HG02588 (cell line): ENCODE measurements around the gene MRPS27.
A peak's percentile ranks its signal among the peaks of the same experiment; 100 is the strongest.
"Not testable (repeated sequence)": the region's sequence is repeated elsewhere in the genome, so short reads cannot be mapped to it uniquely, and the experiment has no call there.

ENCODE experiments used
- ATAC-seq: cut with Tn5 transposase; IDR thresholded peaks from one replicate; pipeline ENCODE4 v1.9.1; 2021; ENCODE audit warnings: mild to moderate bottlenecking, moderate library complexity; ENCODE audit not compliant: unreplicated experiment

Gene MRPS27

DNA sequence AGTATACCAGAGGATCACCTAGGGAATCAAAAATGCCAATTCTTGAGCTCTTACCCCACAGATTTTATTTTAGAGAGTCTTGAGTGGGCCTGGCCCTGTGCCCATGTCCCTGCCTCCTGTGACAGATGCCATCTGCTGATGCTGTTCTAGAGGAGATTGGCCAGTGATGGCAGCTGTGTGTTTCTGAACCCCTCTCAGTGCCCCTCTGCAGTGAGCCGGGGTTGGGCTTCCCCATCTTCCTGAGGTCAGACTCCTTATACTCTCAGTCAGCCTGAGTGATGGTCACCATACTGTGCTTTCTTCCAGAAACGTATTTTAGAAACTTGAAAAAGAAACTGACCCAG lies 6.2 kb upstream of the MRPS27 start:
- no peak for ATAC-seq

DNA sequence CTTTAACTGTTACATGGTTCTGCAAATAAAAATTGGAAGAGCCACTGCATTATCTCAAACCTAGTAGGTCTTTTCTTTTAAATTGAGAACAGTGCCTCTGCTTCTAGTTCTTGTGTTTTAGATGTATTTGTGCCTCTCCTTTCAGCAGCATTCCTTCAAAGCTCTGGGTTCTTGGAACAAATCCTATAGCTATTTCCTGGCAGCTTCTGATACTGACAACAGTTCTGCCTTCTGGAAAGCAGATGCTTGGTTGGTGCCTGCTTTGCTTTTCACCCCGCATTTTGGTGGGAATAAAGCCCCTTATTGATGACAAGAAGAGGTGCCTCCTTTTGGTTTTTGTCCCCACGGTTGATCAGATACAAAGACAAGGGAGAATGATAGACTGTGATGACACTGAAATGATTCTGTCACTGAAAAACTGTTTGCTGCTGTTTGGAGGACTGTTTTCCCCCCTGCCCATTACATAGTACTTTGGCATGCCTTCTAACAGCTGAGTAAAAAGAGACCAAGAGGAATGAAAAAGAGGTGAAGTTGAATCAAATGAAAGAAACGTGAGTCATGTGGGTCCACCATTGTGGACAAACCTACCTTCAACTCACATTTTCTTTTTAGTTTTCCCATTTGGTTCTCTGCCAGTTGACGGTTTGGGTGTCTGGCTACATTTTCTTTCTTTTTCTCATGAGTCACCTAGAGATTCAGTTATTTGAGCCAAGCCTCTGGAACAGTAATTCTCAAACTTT lies 5.7 kb upstream of the MRPS27 start:
- no peak for ATAC-seq

DNA sequence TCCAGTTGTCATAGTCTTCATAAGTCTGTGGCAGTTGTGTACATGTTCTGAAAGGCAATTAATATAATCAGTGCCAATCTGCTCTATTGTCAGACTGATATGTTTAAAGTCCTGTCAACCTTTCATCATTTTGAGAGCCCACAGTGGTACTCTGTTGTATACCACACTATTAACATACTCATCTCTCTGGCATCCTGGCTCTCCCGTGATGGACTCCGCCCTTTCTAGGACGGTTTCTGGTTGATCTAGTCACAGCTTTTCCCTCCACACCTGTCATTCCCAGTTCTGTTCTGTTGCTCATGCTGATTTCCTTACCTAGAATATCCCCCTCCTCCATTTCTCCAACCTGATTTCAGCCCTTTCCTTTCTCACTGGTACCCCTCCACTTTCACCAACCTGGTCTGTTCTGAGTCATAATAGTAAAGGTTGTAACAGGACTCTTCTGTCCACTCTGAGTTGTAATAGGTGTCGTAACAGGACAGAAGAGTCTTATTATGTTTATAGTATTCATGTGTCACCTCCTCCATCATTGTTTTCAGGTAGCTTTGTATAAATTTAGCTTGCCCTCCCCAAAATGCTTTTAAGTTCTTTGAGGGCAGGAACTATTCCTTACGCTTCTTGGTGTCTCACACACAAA lies 4.3 kb upstream of the MRPS27 start:
- no peak for ATAC-seq

DNA sequence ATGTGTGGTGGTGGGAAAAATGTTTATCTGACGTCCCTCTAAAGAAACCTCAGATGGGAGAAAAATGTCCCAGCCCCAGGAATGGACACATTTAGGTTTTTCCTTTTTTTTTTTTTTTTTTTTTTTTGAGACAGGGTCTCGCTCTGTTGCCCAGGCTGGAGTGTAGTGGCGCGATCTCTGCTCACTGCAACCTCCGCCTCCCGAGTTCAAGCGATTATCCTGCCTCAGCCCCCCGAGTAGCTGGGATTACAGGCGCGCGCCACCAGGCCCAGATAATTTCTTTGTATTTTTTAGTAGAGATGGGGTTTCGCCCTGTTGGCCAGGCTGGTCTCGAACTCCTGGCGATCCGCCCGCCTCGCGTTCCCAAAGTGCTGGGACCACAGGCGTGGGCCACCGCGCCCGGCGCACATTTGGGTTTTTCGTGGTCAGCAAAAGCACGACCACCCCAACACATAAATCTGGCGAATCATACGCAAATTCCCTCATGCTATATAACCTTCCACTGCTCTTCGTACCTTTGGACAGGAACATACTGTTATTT lies 535 bp downstream of the MRPS27 start:
- ATAC-seq: not testable (repeated sequence)

DNA sequence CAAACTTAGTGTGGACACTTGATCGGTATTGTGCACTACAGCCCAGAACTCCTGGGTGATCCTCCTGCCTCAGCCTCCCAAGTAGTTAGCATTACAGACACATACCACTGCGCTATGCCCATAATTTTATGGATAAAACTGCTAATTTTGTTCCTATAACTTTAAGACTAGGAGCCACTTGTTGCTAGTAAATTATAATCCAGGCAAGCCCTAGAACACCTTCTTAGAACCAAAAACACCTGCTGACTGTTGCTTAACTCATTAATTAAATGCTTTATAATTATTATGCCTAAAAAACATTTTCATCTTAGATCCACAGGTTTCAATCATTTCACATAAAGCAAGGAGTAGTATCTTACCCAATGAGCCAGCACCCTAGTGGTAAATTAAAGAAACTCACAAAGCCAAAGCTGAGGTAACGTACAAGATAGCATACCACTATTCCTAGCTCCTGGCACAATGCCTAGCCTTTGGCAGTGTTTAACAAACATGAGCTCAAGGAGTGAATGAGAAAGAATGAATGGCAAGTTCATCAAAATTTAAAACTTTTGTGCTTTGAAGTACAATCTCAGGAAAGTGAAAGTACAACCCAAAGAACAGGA lies 5.4 kb downstream of the MRPS27 start:
- no peak for ATAC-seq

DNA sequence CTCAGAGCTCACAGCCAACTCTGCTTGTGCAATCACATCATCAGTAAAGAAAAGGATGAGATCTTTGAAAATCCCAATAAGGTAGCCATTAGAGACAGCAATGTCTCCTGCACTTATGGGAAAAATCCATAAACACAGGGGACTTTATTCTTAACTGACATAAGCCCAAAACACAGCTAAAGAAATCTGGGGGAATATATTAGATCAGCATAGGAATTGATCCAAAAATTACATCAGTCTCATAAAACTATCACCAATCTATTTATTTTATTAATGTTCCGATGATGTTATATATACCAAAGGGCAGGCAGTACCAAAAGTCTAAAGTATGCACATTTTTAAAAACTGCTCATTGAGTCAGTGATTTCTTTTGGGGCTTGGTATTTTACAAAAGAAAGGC lies 6.9 kb downstream of the MRPS27 start:
- ATAC-seq: no peak

DNA sequence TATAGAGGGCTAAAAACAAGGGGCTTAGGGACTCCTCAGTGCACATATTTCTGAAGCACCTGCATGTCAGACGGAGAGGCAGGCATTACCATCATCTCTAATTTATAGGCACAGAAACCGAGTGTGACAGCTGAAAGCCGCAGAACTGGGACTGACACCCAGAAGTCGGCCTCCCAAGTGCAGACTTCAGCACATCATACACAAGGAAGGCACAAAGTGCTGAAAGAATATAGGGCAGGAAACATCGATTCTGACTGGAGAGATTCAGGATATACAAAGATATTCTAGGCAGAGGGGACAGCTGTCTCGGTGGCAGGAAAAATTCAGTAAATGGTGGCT lies 11.2 kb downstream of the MRPS27 start:
- ATAC-seq: no peak

DNA sequence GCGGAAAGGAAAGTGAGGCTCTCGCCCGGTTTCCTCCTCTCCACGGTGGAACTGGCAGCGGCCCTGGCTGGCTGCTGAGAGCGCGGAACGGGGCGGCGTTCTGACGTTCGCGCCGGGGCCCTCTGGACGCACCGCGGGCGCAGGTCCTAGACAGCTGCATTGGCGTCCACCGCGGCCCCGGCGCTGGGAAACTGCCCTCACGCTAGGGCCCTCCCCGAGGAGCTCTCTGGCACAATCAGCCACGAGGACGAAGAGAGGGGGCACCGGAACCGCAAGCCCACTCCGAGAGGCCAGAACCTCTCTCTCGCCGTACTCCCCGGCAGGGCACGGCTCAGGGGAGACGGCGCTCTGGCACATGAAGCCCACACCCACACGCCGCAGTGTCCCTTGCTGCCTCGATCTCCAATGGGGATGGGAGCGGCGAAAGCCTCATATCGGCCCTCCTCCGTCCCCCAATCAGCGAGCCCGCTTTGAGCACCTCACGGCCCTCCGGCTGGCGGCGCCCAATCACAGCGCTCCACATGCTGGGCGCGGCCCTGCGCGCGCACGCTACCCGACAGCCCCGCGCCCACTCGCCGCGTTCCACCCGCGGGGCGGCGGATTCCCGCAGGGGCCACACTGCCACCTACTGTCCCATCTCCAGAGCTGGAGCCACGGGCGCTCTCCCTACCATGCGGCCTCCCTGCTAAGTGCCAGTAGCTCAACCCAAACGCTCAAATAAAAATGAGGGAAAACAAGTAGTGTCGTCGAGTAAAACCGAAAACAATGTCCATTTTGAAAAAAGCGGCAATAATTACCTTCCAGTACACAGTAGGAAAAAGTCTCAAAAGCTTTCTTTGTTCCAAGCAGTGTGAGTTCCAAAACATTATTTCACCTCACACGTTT lies 11.8 kb downstream of the MRPS27 start:
- peak; percentile 91 for ATAC-seq

DNA sequence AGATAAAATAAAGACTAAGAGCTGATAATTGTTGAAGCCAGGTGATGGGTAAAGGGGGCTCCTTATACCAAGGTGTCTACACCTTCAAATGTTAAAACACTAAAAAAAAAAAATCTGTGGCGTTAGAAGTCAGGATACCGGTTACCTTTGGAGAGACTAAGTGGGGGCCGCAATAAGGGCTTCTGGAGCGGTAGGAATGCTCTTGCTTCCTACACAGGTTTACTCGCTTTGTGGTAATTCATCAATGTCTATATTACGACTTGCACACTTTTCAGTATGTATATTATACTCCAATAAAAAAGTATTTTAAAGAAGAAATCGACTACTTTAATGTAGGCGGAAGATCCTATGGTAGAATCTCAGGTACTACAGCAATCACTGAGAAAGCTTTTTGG lies 12.5 kb downstream of the MRPS27 start:
- no peak for ATAC-seq

DNA sequence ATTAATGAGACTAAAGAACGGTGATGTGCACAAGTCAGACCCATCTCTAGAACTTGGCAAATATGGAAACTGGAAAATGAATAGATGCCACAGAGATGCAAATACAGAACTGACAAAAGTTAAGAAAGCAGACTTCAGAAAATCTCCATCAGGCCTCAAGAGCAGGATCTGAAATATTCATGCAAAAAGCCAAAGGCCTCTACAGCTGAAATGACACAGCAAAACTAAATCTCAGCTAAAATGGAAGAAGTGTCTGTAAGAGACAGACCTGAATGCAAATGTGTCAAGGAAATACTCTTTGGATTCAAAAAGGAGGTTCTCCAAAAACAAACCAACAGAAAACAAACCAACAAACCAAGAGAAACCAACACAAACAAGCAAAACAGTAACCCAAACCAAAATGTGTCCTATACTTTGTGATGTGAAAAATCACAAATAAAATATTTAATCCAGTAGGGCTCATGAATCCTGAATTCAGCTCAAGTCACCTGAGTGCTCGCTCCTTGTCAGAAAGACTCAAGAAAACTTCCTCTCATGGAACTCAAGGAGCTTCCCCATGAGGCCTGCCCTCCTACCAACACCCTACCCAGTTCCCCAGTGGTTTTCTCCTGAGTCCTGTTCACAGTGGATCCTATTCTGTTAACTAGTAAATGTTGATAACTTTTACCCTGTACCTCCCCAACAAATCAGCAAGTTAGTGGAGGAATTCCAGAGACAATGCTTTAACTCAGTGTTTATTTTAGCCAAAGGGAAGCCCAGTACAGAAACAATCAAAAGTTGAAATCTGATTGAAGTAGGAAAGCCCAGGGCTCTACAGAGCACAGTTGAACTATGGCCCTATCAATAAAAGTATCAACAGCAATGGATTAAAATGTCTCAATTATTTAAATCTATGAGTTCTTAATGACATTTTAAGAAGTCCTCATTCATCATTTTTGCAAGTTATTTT lies 14.6 kb downstream of the MRPS27 start:
- no peak for ATAC-seq

DNA sequence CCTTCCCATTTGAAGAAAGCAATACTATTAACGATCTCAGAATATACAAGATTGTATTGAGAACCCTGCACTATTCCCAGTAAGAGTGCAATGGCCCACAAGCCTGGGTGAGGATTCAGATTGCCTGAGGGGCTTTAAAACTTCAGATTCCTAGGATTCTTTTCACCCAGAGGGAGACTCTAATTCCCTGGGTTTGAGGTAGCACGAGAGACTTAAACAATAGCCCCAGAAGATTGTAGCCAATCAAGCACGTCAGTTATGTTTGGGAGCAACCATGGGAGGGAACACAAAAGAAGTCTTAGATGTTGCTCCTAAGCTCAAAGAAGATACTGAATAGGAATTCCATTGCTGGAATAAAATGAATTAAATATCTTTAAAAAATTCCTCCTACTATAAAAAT lies 17.9 kb downstream of the MRPS27 start:
- no peak for ATAC-seq

DNA sequence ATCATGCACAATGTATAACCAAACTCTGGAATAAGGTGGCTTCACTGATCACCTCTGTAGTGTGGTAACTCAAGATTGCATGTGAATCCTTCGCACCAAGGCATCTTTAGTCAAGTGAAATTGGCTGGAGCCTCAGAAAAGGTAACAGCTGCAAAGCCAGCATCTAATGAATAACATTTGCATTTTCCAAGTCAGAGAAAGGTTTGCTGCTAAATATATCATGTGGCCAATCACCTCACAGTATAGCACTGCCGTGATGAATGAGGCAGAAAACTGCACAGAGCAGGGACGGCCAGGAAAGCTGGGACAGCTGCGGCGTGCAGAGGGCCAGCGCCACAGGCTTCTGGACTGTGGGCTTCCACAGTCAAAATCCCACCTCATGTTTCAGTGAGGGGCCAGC lies 18.5 kb downstream of the MRPS27 start:
- ATAC-seq: peak; percentile 60

DNA sequence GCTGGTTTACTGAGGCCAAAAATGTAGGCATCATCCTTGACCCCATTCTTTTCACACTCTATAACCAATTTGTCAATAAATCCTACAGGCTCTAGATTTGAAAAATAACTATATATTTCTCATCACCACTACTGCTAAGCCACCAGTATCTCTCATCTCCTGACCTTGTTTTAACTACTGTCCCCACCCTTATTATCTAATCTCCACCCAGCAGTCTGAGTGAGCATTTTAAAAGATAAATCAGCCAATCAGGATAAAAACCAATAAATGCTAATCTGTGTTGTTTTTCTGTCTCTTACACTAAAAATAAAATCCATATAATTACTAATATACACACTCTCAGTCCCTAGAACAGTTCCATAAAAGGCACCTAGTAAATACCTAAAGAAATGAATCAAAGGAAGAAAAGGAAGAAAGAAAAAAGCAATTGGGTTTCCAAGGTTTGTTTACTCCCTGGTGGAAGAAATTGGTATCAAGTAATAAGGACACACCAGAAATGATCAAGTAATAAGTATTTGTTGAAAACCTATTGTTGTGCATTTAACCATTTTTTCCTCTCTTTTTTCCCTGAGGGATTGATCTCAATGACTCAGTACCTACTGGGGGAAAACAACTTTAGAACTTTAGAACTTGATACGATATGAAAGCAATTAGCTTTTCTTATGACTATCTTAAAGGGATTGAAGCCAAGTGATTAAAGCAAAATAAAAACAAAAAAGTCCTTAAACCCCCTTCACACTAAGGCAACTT lies 19.3 kb downstream of the MRPS27 start:
- ATAC-seq: no peak

DNA sequence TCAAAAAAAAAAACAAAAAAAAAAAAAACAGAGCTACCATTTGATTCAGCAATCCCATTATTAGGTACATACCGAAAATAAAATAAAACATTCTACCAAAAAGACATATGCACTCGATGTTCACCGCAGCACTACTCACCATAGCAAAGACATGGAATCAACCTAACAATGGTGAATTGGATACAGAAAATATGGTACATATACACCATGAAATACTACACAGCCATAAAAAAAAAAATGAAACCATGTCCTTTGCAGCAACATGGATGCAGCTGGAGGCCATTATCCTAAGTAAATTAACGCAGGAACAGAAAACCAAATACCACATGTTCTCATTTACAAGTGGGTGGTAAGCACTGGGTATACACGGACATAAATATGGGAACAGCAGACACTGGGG lies 21.3 kb downstream of the MRPS27 start:
- no peak for ATAC-seq

DNA sequence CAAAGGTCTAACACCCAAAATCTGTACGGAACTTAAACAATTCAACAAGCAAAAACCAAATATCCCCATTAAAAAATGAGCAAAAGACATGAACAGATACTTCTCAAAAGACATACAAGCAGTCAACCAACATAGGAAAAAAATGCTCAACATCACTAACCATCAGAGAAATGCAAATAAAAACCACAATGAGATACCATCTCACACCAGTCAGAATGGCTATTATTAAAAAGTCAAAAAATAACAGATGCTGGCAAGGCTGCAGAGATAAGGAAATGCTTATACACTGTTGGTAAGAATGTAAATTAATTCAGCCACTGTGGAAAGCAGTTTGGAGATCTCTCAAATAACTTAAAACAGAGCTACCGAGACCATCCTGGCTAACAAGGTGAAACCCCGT lies 21.9 kb downstream of the MRPS27 start:
- ATAC-seq: peak; percentile 28

DNA sequence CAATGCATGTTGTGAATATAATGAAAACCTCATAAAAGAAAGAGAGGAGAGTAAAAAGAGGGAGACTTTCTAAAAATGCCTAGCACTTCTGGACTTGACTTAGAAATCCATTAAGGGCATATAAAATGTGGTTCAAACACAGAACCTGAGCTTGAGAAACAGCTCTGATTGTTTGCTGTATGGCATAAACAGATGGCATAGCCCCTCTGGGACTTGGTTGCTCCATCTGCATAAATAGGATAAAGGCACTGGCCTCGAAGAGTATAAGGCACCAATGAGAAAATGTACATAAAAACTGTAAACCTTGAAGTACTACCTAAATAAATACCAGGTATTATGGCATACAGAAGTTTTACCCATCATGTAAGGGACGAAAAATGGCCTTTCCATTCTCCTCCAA lies 23.8 kb downstream of the MRPS27 start:
- no peak for ATAC-seq

DNA sequence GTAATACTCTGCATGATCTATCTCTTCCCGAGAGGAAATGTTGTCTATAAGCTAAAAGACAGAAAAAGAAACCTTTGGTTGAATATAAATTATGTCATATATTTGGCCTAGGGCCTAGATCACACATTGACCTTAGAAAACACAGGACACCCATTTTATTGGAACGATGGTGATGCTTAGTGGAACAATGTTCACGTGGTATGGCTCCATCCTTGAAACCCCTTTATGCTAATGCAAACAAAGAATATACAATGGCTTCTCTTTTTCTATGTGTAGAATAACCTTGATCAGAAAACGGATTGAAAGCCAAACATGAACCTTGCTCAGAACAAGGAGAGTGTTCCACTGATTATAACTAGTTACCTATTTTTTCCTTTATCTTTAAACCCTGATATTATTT lies 24.5 kb downstream of the MRPS27 start:
- ATAC-seq: no peak

DNA sequence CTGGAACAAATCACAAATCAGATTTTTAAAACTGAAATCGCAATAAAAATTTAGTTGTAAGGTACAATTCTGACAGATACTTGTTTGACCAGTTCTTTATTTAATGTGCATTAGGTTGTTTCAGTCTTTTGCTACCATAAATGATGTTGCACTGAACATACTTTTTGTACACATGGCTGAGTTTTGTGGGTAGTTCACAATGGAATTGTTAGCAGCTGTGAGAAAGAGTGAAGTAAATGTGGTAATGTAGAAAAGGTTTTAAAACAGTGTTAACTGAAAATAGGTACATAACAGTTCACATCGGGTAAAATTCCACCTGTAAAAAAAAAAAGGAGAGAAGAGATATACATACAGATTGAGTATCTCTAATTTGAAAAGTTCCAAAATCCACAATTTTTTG lies 25.6 kb downstream of the MRPS27 start:
- ATAC-seq: no peak

DNA sequence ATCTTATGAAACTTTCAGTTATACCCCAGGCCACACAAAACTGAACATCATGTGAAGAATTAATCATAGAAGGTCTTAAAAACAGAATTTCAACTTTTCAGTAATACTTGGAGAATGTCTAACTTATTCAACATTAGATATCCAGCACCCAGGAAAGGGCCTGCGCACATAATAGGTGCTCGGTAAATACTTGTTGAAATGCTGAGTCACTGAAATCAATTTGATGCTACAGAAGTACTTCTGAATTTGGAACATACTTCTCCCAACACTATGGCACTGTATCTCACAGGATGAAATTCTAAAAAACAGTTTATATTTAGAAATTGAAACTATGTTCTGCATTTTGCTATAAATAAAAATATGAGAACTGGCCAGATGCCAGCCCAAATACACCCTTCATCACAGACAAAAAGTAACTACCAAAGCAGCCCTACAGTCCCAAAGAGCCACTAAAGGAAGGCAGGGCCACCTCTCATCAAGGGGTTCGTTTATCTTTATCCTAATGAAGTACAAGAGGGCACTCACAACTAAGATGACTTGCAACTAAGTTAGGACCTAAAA lies 26.5 kb downstream of the MRPS27 start:
- ATAC-seq: no peak
